Epithelial cell of proximal tubule (primary cell): Measurements from ENCODE around the gene EMILIN1. TPM values are rescaled to one million over a fixed set of nuclear protein-coding genes. Genes with fewer than 3 reads are reported as not detected.

ENCODE experiments used
- DNase-seq: peaks from one replicate; pipeline ENCODE4 v3.0.0-alpha.2; 2011; ENCODE audit warnings: low read depth
- H3K4me3 ChIP-seq: 2 replicates; pipeline ENCODE4 v1.5.1; 2011; ENCODE audit warnings: low read depth, mild to moderate bottlenecking, low read length
- CTCF ChIP-seq: conservative IDR thresholded peaks from 2 replicates; pipeline ENCODE4 v1.5.1; 2012; ENCODE audit warnings: low read depth, mild to moderate bottlenecking, low read length
- total RNA-seq: library from RNA; depleted of rRNA; stranded (reverse); fragments of >200 nt; gene quantifications from 2 replicates; pipeline ENCODE4 v1.2.3, GENCODE V29; 2015

EMILIN1 gene
- total RNA-seq, 1 donor from 2014 or later = 2.1 TPM

- no peak for TF ChIP-seq CTCF
- no peak overlapping the region for H3K4me3 ChIP-seq
Observed at GRCh38 chr2:27039426-27039825, 39.0 kb upstream of the EMILIN1 start.

GRCh38 chr2:27039871-27040270, 38.5 kb upstream of the EMILIN1 start:
- no peak for TF ChIP-seq CTCF
- no peak overlapping the region for H3K4me3 ChIP-seq
- no peak for DNase-seq

More at GRCh38 chr2:27039426-27039825, 39.0 kb upstream of the EMILIN1 start:
- DNase-seq = no peak

- no peak overlapping the region for H3K4me3 ChIP-seq
- DNase-seq = no peak
- no peak for TF ChIP-seq CTCF
Observed at GRCh38 chr2:27040282-27040681, 38.1 kb upstream of the EMILIN1 start.

GRCh38 chr2:27041752-27042151, 36.7 kb upstream of the EMILIN1 start:
- TF ChIP-seq CTCF = no peak
- no peak overlapping the region for H3K4me3 ChIP-seq
- DNase-seq = no peak

- no peak for TF ChIP-seq CTCF
Observed at GRCh38 chr2:27042159-27042661, 36.2 kb upstream of the EMILIN1 start.

GRCh38 chr2:27042985-27043634, 35.3 kb upstream of the EMILIN1 start:
- no peak for DNase-seq
- no peak overlapping the region for H3K4me3 ChIP-seq
- TF ChIP-seq CTCF = no peak

More at GRCh38 chr2:27042159-27042661, 36.2 kb upstream of the EMILIN1 start:
- DNase-seq = no peak
- no peak overlapping the region for H3K4me3 ChIP-seq
